IMR-90 (cell line): ENCODE results near the gene HCN2. TPM values are rescaled to one million over a fixed set of nuclear protein-coding genes. Genes with fewer than 3 reads are reported as not detected.

Experiments used
- ATAC-seq: fragments of 200-7000 bp; cut with Tn5 transposase; 2 replicates; pipeline ENCODE4 v1.9.1; 2020; ENCODE audit warnings: low read depth, mild to moderate bottlenecking, moderate library complexity
- BruUV-seq: library from RNA; stranded (reverse); fragments of 400-500 nt; replicated peaks from 2 replicates; lab custom pipeline; 2021; lab: Mats Ljungman, UMichigan
- CTCF ChIA-PET: fragments of 300-600 bp; formaldehyde crosslinking; extraction: SDS; loops from one replicate; lab custom pipeline; 2021; ENCODE audit warnings: antibody characterized with exemption; lab: Yijun Ruan, JAX
- POLR2A ChIA-PET: fragments of 300-600 bp; sonication (Branson Sonifier 250); formaldehyde crosslinking; loops from one replicate; lab custom pipeline; 2022; ENCODE audit warnings: antibody characterized with exemption; ENCODE audit not compliant: unreplicated experiment; lab: Charles Lee
- DNase-seq: peaks from one replicate; pipeline ENCODE4 v3.0.0; 2013
- H2AFZ ChIP-seq: replicated peaks from 2 replicates; pipeline ENCODE3; 2013; ENCODE audit warnings: low read length, mild to moderate bottlenecking; ENCODE audit not compliant: poor library complexity
- H2AK5ac ChIP-seq: 2 replicates; pipeline ENCODE4 v1.6.1; 2013; ENCODE audit warnings: low read depth, low read length, inconsistent platforms
- H2AK9ac ChIP-seq: replicated peaks from 2 replicates; pipeline ENCODE3; 2013; ENCODE audit warnings: mild to moderate bottlenecking, low read depth, low read length, moderate library complexity; ENCODE audit not compliant: poor library complexity
- H2BK120ac ChIP-seq: 2 replicates; pipeline ENCODE4 v1.6.1; 2013; ENCODE audit warnings: low read depth, low read length, inconsistent platforms
- H2BK15ac ChIP-seq: 3 replicates; pipeline ENCODE4 v1.6.1; 2013; ENCODE audit warnings: low read depth, low read length, inconsistent platforms
- H2BK20ac ChIP-seq: 2 replicates; pipeline ENCODE4 v1.6.1; 2013; ENCODE audit warnings: low read depth, mild to moderate bottlenecking, inconsistent platforms, low read length, moderate library complexity
- H2BK5ac ChIP-seq: 2 replicates; pipeline ENCODE4 v1.6.1; 2013; ENCODE audit warnings: mild to moderate bottlenecking, low read depth, low read length, inconsistent platforms; ENCODE audit not compliant: poor library complexity, severe bottlenecking
- H3K14ac ChIP-seq: replicated peaks from 2 replicates; pipeline ENCODE4 v1.6.1; 2013; ENCODE audit warnings: low read depth, low read length, inconsistent platforms
- H3K18ac ChIP-seq: 2 replicates; pipeline ENCODE4 v1.6.1; 2013; ENCODE audit warnings: low read depth, low read length, control low read depth
- H3K23ac ChIP-seq: 2 replicates; pipeline ENCODE4 v1.6.1; 2013; ENCODE audit warnings: low read depth, low read length, inconsistent platforms
- H3K27ac ChIP-seq: 2 replicates; pipeline ENCODE4 v1.5.1; 2013; ENCODE audit warnings: mild to moderate bottlenecking, control low read depth, low read length; ENCODE audit not compliant: insufficient read depth
- H3K27me3 ChIP-seq: 2 replicates; pipeline ENCODE4 v1.6.1; 2013; ENCODE audit warnings: low read length; ENCODE audit not compliant: control insufficient read depth, insufficient read depth
- H3K36me3 ChIP-seq: 2 replicates; pipeline ENCODE4 v1.6.1; 2013; ENCODE audit warnings: low read length, mixed read lengths; ENCODE audit not compliant: control insufficient read depth, insufficient read depth
- H3K4ac ChIP-seq: 2 replicates; pipeline ENCODE4 v1.6.1; 2013; ENCODE audit warnings: low read depth, low read length, inconsistent platforms
- H3K4me1 ChIP-seq: 2 replicates; pipeline ENCODE4 v1.6.1; 2013; ENCODE audit warnings: low read length, mixed read lengths; ENCODE audit not compliant: control insufficient read depth, insufficient read depth
- H3K4me2 ChIP-seq: 2 replicates; pipeline ENCODE4 v1.6.1; 2013; ENCODE audit warnings: low read depth, mild to moderate bottlenecking, control low read depth, low read length, moderate library complexity
- H3K4me3 ChIP-seq: 2 replicates; pipeline ENCODE4 v1.5.1; 2013; ENCODE audit warnings: low read depth, mild to moderate bottlenecking, control low read depth, low read length, moderate library complexity; ENCODE audit not compliant: insufficient read depth
- H3K56ac ChIP-seq: 2 replicates; pipeline ENCODE4 v1.6.1; 2013; ENCODE audit warnings: low read length, inconsistent platforms; ENCODE audit not compliant: insufficient read depth; ENCODE audit errors: extremely low read depth
- H3K79me1 ChIP-seq, 2 experiments: 2 replicates each; pipeline ENCODE4 v1.6.1; 2013; ENCODE audit warnings: low read length in 2 of 2, inconsistent platforms in 1 of 2, low read depth in 1 of 2
- H3K9ac ChIP-seq: 2 replicates; pipeline ENCODE4 v1.6.1; 2013; ENCODE audit warnings: low read depth, low read length, control low read depth
- H3K9me1 ChIP-seq: 2 replicates; pipeline ENCODE4 v1.6.1; 2013; ENCODE audit warnings: low read length, inconsistent platforms; ENCODE audit not compliant: insufficient read depth
- H3K9me3 ChIP-seq: 2 replicates; pipeline ENCODE4 v1.6.1; 2013; ENCODE audit warnings: low read length; ENCODE audit not compliant: control insufficient read depth, insufficient read depth
- H4K20me1 ChIP-seq: 2 replicates; pipeline ENCODE4 v1.6.1; 2013; ENCODE audit warnings: low read length, inconsistent platforms; ENCODE audit not compliant: insufficient read depth
- H4K5ac ChIP-seq: 2 replicates; pipeline ENCODE4 v1.6.1; 2013; ENCODE audit warnings: mild to moderate bottlenecking, low read depth, low read length, control low read depth
- H4K8ac ChIP-seq, 2 experiments: 2 replicates each; pipeline ENCODE4 v1.6.1; 2013; ENCODE audit warnings: low read depth in 2 of 2, low read length in 2 of 2, control low read depth in 1 of 2, inconsistent platforms in 1 of 2
- H4K91ac ChIP-seq: 2 replicates; pipeline ENCODE4 v1.6.1; 2013; ENCODE audit warnings: low read depth, low read length, inconsistent platforms; ENCODE audit not compliant: insufficient read depth
- BHLHE40 ChIP-seq: fragments of 150-350 bp; IDR thresholded peaks from 2 replicates; pipeline ENCODE4 v1.6.1; 2016; ENCODE audit warnings: mild to moderate bottlenecking, low read depth, low read length
- CEBPB ChIP-seq: IDR thresholded peaks from 2 replicates; pipeline ENCODE4 v1.6.1; 2012; ENCODE audit warnings: low read depth, low read length, improper control_type of control experiment
- FOS ChIP-seq: fragments of 150-350 bp; IDR thresholded peaks from 2 replicates; pipeline ENCODE4 v1.6.1; 2016; ENCODE audit warnings: low read depth, low read length
- MAFK ChIP-seq: IDR thresholded peaks from 2 replicates; pipeline ENCODE4 v1.6.1; 2012; ENCODE audit warnings: low read depth, low read length, improper control_type of control experiment
- MAZ ChIP-seq: IDR thresholded peaks from 2 replicates; pipeline ENCODE4 v1.6.1; 2012; ENCODE audit warnings: low read depth, mild to moderate bottlenecking, low read length, improper control_type of control experiment, moderate library complexity, borderline replicate concordance
- NFE2L2 ChIP-seq: fragments of 150-350 bp; IDR thresholded peaks from 2 replicates; pipeline ENCODE4 v1.6.1; 2016; ENCODE audit warnings: low read depth, mild to moderate bottlenecking, low read length
- POLR2A ChIP-seq: IDR thresholded peaks from 2 replicates; pipeline ENCODE4 v1.6.1; 2012; ENCODE audit warnings: mild to moderate bottlenecking, low read depth, low read length
- RAD21 ChIP-seq: IDR thresholded peaks from 2 replicates; pipeline ENCODE4 v1.6.1; 2012; ENCODE audit warnings: low read length, improper control_type of control experiment
- USF2 ChIP-seq: fragments of 150-350 bp; IDR thresholded peaks from 2 replicates; pipeline ENCODE4 v1.6.1; 2017; ENCODE audit warnings: mild to moderate bottlenecking, antibody characterized with exemption, low read length, low read depth
- WGBS, 2 experiments: methylation state at CpG; one replicate each; pipeline versions ENCODE4 v1.1.5 to v1.1.7; 2013; ENCODE audit warnings: missing lambda C conversion rate in 2 of 2; ENCODE audit not compliant: insufficient read length in 1 of 2; ENCODE audit errors: extremely low coverage in 2 of 2; 5-methylcytosine and 5-hydroxymethylcytosine counted together
- dilution Hi-C: fragments of 300-500 bp; cut with HindIII; formaldehyde crosslinking; loops from one replicate; pipeline ENCODE4 v1.14.3; 2018; ENCODE audit warnings: low sequenced_read_pairs; ENCODE audit not compliant: unreplicated experiment
- in situ Hi-C: fragments of 300-500 bp; cut with MboI; formaldehyde crosslinking; loops from 3 replicates; pipeline ENCODE4 v1.14.3; 2019; ENCODE audit warnings: low sequenced_read_pairs, inconsistent platforms, mixed read lengths
- intact Hi-C: fragments of 100-400 bp; cut with micrococcal nuclease; formaldehyde crosslinking; loops from 2 replicates; pipeline ENCODE4 v1.10.0; 2022
- polyA plus RNA-seq, 3 experiments: library from polyadenylated mRNA; depleted of rRNA; stranded (reverse); fragments of >200 nt; gene quantifications; 2 replicates each; pipeline ENCODE4 v1.2.3, GENCODE V29; 2012; ENCODE audit warnings: low replicate concordance in 1 of 3
- total RNA-seq: library from RNA; depleted of rRNA; stranded (reverse); fragments of >200 nt; gene quantifications from 2 replicates; pipeline ENCODE4 v1.2.3, GENCODE V29; 2012

Gene HCN2
- total and polyA plus RNA-seq, 2 of the 4 experiments (the other 2 are of a cell fraction) = 0.72 to 2.6 TPM

GRCh38 chr19:582497-583197, 7.0 kb upstream of the HCN2 start:
- peak; percentile 52 for ATAC-seq
- peaks cover 0 to 24% of the 10 kb centered on the region in 2 experiments; a peak in 1 of 4 replicates for H3K79me1 ChIP-seq
- no peak overlapping the region for H3K56ac ChIP-seq
- intact Hi-C loops (no loop called here), dilution Hi-C loops (no loop called here), in situ Hi-C loops (no loop called here)
- H2BK20ac ChIP-seq = no peak overlapping the region
- H3K23ac ChIP-seq = no peak overlapping the region
- no peak overlapping the region for H3K4me3 ChIP-seq
- BruUV-seq = TSS peak; percentile 100
- H3K14ac ChIP-seq = no peak overlapping the region
- peak; percentile 59 for DNase-seq
- H2BK120ac ChIP-seq = no peak overlapping the region
- H2BK5ac ChIP-seq = no peak overlapping the region
- ChIA-PET POLR2A (no interaction called here), CTCF (no interaction called here)
- H3K18ac ChIP-seq = no peak overlapping the region
- no peak overlapping the region for H3K4ac ChIP-seq
- H3K27me3 ChIP-seq = no peaks in the 10 kb centered on the region
- no peak overlapping the region for H4K8ac ChIP-seq
- no peak overlapping the region for H4K5ac ChIP-seq
- no peaks in the 10 kb centered on the region for H3K9me3 ChIP-seq
- TF ChIP-seq USF2 = 0 out of 2 replicates have a peak, but pooled peaks have one; percentile 5
- TF ChIP-seq BHLHE40 = peak; percentile 57; the same call in 1 of the 2 replicates
- peak; percentile 28; the same call in 1 of the 2 replicates for TF ChIP-seq MAZ
- TF ChIP-seq RAD21 = no peak
- no peak for TF ChIP-seq NFE2L2
- TF ChIP-seq FOS = peak; percentile 70
- no peak for TF ChIP-seq POLR2A
- peak; percentile 76 for TF ChIP-seq CEBPB
- TF ChIP-seq MAFK = no peak
- no peak overlapping the region for H3K9ac ChIP-seq
- H2AK9ac ChIP-seq = peak overlapping the region; percentile 45
- no peak overlapping the region for H4K91ac ChIP-seq
- no peak overlapping the region for H3K4me2 ChIP-seq
- peaks cover 60% of the 10 kb centered on the region for H4K20me1 ChIP-seq
- 77% methylated on average over 14 of the region's 31 CpGs; no CpG with 5 or more reads in 1 of the 2 experiments for WGBS, 2 experiments
- H2AFZ ChIP-seq = no peak overlapping the region
- H3K36me3 ChIP-seq = peaks cover 26% of the 10 kb centered on the region; the same call in 1 of the 2 replicates
- H2BK15ac ChIP-seq = no peak overlapping the region
- peaks cover 3% of the 10 kb centered on the region; the same call in 1 of the 2 replicates for H3K4me1 ChIP-seq
- no peaks in the 10 kb centered on the region for H3K9me1 ChIP-seq
- H2AK5ac ChIP-seq = no peak overlapping the region
- H3K27ac ChIP-seq = no peak overlapping the region
